ENCODE data around the gene CNTNAP5. TPM values are rescaled to one million over a fixed set of nuclear protein-coding genes. Genes with fewer than 3 reads are reported as not detected.

CNTNAP5 gene
- total RNA-seq, 2 experiments from 2014 or later = not detected

GRCh38 chr2:124147552-124147951 is 122.5 kb downstream of the CNTNAP5 start:
- Mint-ChIP-seq H3K36me3 (ENCODE audit: low read depth) (no peaks in the 10 kb centered on the region), H3K9me3 (no peaks in the 10 kb centered on the region), H3K4me1 (no peaks in the 10 kb centered on the region), H3K27ac (no peak overlapping the region), H3K4me3 (no peak overlapping the region), H3K27me3 (no peaks in the 10 kb centered on the region)
- no peak for DNase-seq
- ChIA-PET CTCF (no interaction called here), POLR2A (no interaction called here)

- Mint-ChIP-seq H3K4me3 (no peak overlapping the region), H3K27ac (no peak overlapping the region), H3K36me3 (ENCODE audit: low read depth) (no peaks in the 10 kb centered on the region), H3K9me3 (no peaks in the 10 kb centered on the region), H3K4me1 (no peaks in the 10 kb centered on the region), H3K27me3 (no peaks in the 10 kb centered on the region)
- POLR2A ChIA-PET = no interaction called here
- CTCF ChIA-PET = no interaction called here
- no peak for DNase-seq
These were observed 124.5 kb downstream of the CNTNAP5 start for GRCh38 chr2:124149571-124149970.

- Mint-ChIP-seq H3K27me3 (no peaks in the 10 kb centered on the region), H3K27ac (no peak overlapping the region), H3K4me3 (no peak overlapping the region), H3K4me1 (no peaks in the 10 kb centered on the region), H3K36me3 (ENCODE audit: low read depth) (no peaks in the 10 kb centered on the region), H3K9me3 (no peaks in the 10 kb centered on the region)
- ChIA-PET CTCF (no interaction called here), POLR2A (no interaction called here)
- DNase-seq = no peak
These were observed 126.6 kb downstream of the CNTNAP5 start for GRCh38 chr2:124151691-124152090.

- Mint-ChIP-seq H3K27me3 (no peaks in the 10 kb centered on the region), H3K27ac (no peak overlapping the region), H3K36me3 (ENCODE audit: low read depth) (no peaks in the 10 kb centered on the region), H3K4me3 (no peak overlapping the region), H3K4me1 (no peaks in the 10 kb centered on the region), H3K9me3 (no peaks in the 10 kb centered on the region)
- CTCF ChIA-PET = no interaction called here
- POLR2A ChIA-PET = no interaction called here
- DNase-seq = no peak
These were observed 128.6 kb downstream of the CNTNAP5 start for GRCh38 chr2:124153713-124154112.

- no peak overlapping the region for H3K4me3 Mint-ChIP-seq
- no peak overlapping the region for H3K27ac Mint-ChIP-seq
- no peaks in the 10 kb centered on the region for H3K4me1 Mint-ChIP-seq
- peaks cover 2% of the 10 kb centered on the region for H3K9me3 Mint-ChIP-seq
- POLR2A ChIA-PET = no interaction called here
- CTCF ChIA-PET = no interaction called here
- no peaks in the 10 kb centered on the region for H3K27me3 Mint-ChIP-seq
- no peak for DNase-seq
- H3K36me3 Mint-ChIP-seq (ENCODE audit: low read depth) = no peaks in the 10 kb centered on the region
These were observed 134.1 kb downstream of the CNTNAP5 start for GRCh38 chr2:124159166-124159565.

- no peaks in the 10 kb centered on the region for H3K4me1 Mint-ChIP-seq
- ChIA-PET POLR2A (no interaction called here), CTCF (no interaction called here)
- DNase-seq = no peak
- no peak overlapping the region for H3K27ac Mint-ChIP-seq
- no peaks in the 10 kb centered on the region for H3K36me3 Mint-ChIP-seq (ENCODE audit: low read depth)
- H3K4me3 Mint-ChIP-seq = no peak overlapping the region
- no peaks in the 10 kb centered on the region for H3K27me3 Mint-ChIP-seq
- H3K9me3 Mint-ChIP-seq = peaks cover 6% of the 10 kb centered on the region
These were observed 136.5 kb downstream of the CNTNAP5 start for GRCh38 chr2:124161542-124161941.

- no peak for DNase-seq
- Mint-ChIP-seq H3K4me1 (no peaks in the 10 kb centered on the region), H3K27ac (no peak overlapping the region), H3K4me3 (no peak overlapping the region), H3K36me3 (ENCODE audit: low read depth) (no peaks in the 10 kb centered on the region), H3K27me3 (no peaks in the 10 kb centered on the region), H3K9me3 (peaks cover 6% of the 10 kb centered on the region)
- ChIA-PET CTCF (no interaction called here), POLR2A (no interaction called here)
These were observed 137.2 kb downstream of the CNTNAP5 start for GRCh38 chr2:124162256-124162655.

- Mint-ChIP-seq H3K4me3 (no peak overlapping the region), H3K9me3 (peaks cover 6% of the 10 kb centered on the region), H3K4me1 (no peaks in the 10 kb centered on the region), H3K27ac (no peak overlapping the region), H3K27me3 (no peaks in the 10 kb centered on the region), H3K36me3 (ENCODE audit: low read depth) (no peaks in the 10 kb centered on the region)
- DNase-seq = no peak
- CTCF ChIA-PET = no interaction called here
- POLR2A ChIA-PET = no interaction called here
These were observed 138.8 kb downstream of the CNTNAP5 start for GRCh38 chr2:124163840-124164239.

- no peak overlapping the region for H3K4me3 Mint-ChIP-seq
- H3K27me3 Mint-ChIP-seq = no peaks in the 10 kb centered on the region
- H3K36me3 Mint-ChIP-seq (ENCODE audit: low read depth) = no peaks in the 10 kb centered on the region
- H3K4me1 Mint-ChIP-seq = no peaks in the 10 kb centered on the region
- ChIA-PET POLR2A (no interaction called here), CTCF (no interaction called here)
- H3K9me3 Mint-ChIP-seq = peaks cover 14% of the 10 kb centered on the region
- no peak for DNase-seq
- H3K27ac Mint-ChIP-seq = no peak overlapping the region
These were observed 140.6 kb downstream of the CNTNAP5 start for GRCh38 chr2:124165698-124166097.

- POLR2A ChIA-PET = no interaction called here
- CTCF ChIA-PET = no interaction called here
- no peaks in the 10 kb centered on the region for H3K4me1 Mint-ChIP-seq
- H3K36me3 Mint-ChIP-seq (ENCODE audit: low read depth) = no peaks in the 10 kb centered on the region
- no peak overlapping the region for H3K4me3 Mint-ChIP-seq
- H3K27ac Mint-ChIP-seq = no peak overlapping the region
- DNase-seq = no peak
- H3K27me3 Mint-ChIP-seq = no peaks in the 10 kb centered on the region
- peaks cover 14% of the 10 kb centered on the region for H3K9me3 Mint-ChIP-seq
These were observed 146.5 kb downstream of the CNTNAP5 start for GRCh38 chr2:124171472-124172063.

GRCh38 chr2:124178719-124179118 is 153.6 kb downstream of the CNTNAP5 start:
- Mint-ChIP-seq H3K9me3 (peaks cover 12% of the 10 kb centered on the region), H3K27ac (no peak overlapping the region), H3K4me3 (no peak overlapping the region), H3K27me3 (no peaks in the 10 kb centered on the region), H3K36me3 (ENCODE audit: low read depth) (no peaks in the 10 kb centered on the region), H3K4me1 (no peaks in the 10 kb centered on the region)
- ChIA-PET POLR2A (no interaction called here), CTCF (no interaction called here)
- no peak for DNase-seq

- ChIA-PET CTCF (no interaction called here), POLR2A (no interaction called here)
- no peak for DNase-seq
- H3K27ac Mint-ChIP-seq = no peak overlapping the region
- no peak overlapping the region for H3K4me3 Mint-ChIP-seq
- no peaks in the 10 kb centered on the region for H3K4me1 Mint-ChIP-seq
- no peaks in the 10 kb centered on the region for H3K36me3 Mint-ChIP-seq (ENCODE audit: low read depth)
- H3K9me3 Mint-ChIP-seq = peaks cover 12% of the 10 kb centered on the region
- H3K27me3 Mint-ChIP-seq = no peaks in the 10 kb centered on the region
These were observed 155.5 kb downstream of the CNTNAP5 start for GRCh38 chr2:124180635-124181034.

GRCh38 chr2:124186801-124187200 is 161.7 kb downstream of the CNTNAP5 start:
- no peaks in the 10 kb centered on the region for H3K27me3 Mint-ChIP-seq
- no peak overlapping the region for H3K27ac Mint-ChIP-seq
- no peaks in the 10 kb centered on the region for H3K36me3 Mint-ChIP-seq (ENCODE audit: low read depth)
- ChIA-PET POLR2A (no interaction called here), CTCF (no interaction called here)
- DNase-seq = no peak
- no peaks in the 10 kb centered on the region for H3K4me1 Mint-ChIP-seq
- H3K9me3 Mint-ChIP-seq = no peaks in the 10 kb centered on the region
- H3K4me3 Mint-ChIP-seq = no peak overlapping the region

- Mint-ChIP-seq H3K27ac (no peak overlapping the region), H3K4me1 (no peaks in the 10 kb centered on the region), H3K9me3 (peaks cover 4% of the 10 kb centered on the region), H3K36me3 (ENCODE audit: low read depth) (no peaks in the 10 kb centered on the region), H3K4me3 (no peak overlapping the region), H3K27me3 (no peaks in the 10 kb centered on the region)
- ChIA-PET POLR2A (no interaction called here), CTCF (no interaction called here)
- DNase-seq = no peak
These were observed 162.9 kb downstream of the CNTNAP5 start for GRCh38 chr2:124187948-124188347.

GRCh38 chr2:124193706-124194105 is 168.6 kb downstream of the CNTNAP5 start:
- ChIA-PET CTCF (no interaction called here), POLR2A (interaction anchor here (0.6 kb wide), 1 partner anchor 620 kb away, joined by 3 read pairs; no protein-coding TSS in a partner anchor)

More at GRCh38 chr2:124193706-124194105, 168.6 kb downstream of the CNTNAP5 start:
- Mint-ChIP-seq H3K36me3 (ENCODE audit: low read depth) (no peaks in the 10 kb centered on the region), H3K4me1 (no peaks in the 10 kb centered on the region), H3K4me3 (no peak overlapping the region), H3K9me3 (peaks cover 6% of the 10 kb centered on the region), H3K27me3 (no peaks in the 10 kb centered on the region), H3K27ac (no peak overlapping the region)
- no peak for DNase-seq

Data from activated CD4-positive, alpha-beta memory T cell treated with anti-CD3 and anti-CD28 coated beads, Interleukin-2, amount 10 ng/mL, durations not matched to agents 7 days and 5 days (primary cell).